GM12891 (cell line): ENCODE measurements around the gene HES5.
A peak's percentile ranks its signal among the peaks of the same experiment; 100 is the strongest.
"Not testable (repeated sequence)": the region's sequence is repeated elsewhere in the genome, so short reads cannot be mapped to it uniquely, and the experiment has no call there.

Source experiments
- DNase-seq: peaks from one replicate; pipeline ENCODE4 v3.0.0; 2011; ENCODE audit warnings: low spot score; ENCODE audit not compliant: insufficient read length
- FAIRE-seq: peaks from 2 replicates; lab custom pipeline; 2011; peaks lifted over from hg19 to GRCh38; lab: Jason Lieb, UNC
- PAX5 ChIP-seq: IDR thresholded peaks from 2 replicates; pipeline ENCODE4 v1.6.1; 2011; ENCODE audit warnings: low read length, moderate library complexity, mild to moderate bottlenecking; ENCODE audit not compliant: insufficient read depth, severe bottlenecking
- POLR2A ChIP-seq: IDR thresholded peaks from 2 replicates; pipeline ENCODE4 v1.6.1; 2011; ENCODE audit warnings: low read depth, low read length, control low read depth
- POLR2AphosphoS5 ChIP-seq: IDR thresholded peaks from 2 replicates; pipeline ENCODE4 v1.6.1; 2011; ENCODE audit warnings: low read depth, low read length, control low read depth
- POU2F2 ChIP-seq: IDR thresholded peaks from 2 replicates; pipeline ENCODE4 v1.6.1; 2011; ENCODE audit warnings: low read depth, mild to moderate bottlenecking, control low read depth, low read length, moderate library complexity
- SPI1 ChIP-seq: IDR thresholded peaks from 2 replicates; pipeline ENCODE4 v1.6.1; 2011; ENCODE audit warnings: low read depth, low read length, control low read depth
- TAF1 ChIP-seq: IDR thresholded peaks from 2 replicates; pipeline ENCODE4 v1.6.1; 2011; ENCODE audit warnings: low read depth, low read length, control low read depth

HES5 gene

DNA sequence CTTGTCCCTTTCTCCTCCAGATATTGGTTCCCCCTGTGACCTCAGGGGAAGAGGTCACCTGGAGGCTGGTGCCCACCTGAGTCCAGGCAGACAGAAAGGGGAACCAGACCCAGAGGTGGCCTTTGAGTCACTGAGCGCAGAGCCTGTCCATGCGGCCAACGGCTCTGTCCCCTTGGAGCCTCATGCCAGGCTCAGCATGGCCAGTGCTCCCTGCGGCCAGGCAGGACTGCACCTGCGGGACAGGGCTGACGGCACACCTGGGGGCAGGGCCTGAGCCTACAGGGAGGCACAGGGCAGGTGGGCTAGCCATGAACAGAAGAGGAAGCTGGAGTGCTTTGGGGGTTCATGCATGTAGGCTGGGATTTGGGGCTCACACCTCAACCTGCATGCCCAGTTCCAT, 28.8 kb upstream of the HES5 start:
- no peak for FAIRE-seq
- no peak for TF ChIP-seq PAX5
- no peak for TF ChIP-seq SPI1
- no peak for TF ChIP-seq POLR2AphosphoS5
- TF ChIP-seq POU2F2 = no peak
- no peak for TF ChIP-seq POLR2A
- TF ChIP-seq TAF1 = no peak
- DNase-seq = no peak

DNA sequence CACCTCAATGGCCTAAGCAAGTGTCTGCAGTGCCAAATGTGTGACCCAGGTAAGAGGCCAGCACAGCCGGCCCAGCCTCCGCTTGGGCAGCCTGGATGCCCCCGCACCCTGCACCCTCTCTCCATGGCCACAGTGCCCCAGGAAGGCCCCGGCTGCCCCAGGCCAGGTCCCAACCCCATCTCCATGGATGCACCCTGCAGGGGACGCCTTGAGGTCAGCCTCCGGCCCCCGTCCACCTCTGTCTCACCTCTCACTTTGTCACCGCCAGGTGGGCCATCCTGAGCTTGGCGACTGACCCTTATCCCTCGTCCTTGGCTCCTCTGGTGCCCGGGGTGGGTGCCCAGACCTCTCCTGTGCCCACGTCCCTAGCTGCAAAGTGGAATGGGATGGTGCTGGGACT, 28.4 kb upstream of the HES5 start:
- TF ChIP-seq POLR2A = no peak
- TF ChIP-seq SPI1 = no peak
- TF ChIP-seq PAX5 = no peak
- no peak for TF ChIP-seq TAF1
- no peak for TF ChIP-seq POLR2AphosphoS5
- TF ChIP-seq POU2F2 = no peak
- no peak for DNase-seq
- no peak for FAIRE-seq

- no peak for DNase-seq
- no peak for FAIRE-seq
- no peak for TF ChIP-seq POLR2AphosphoS5
- TF ChIP-seq POLR2A = no peak
- no peak for TF ChIP-seq PAX5
- no peak for TF ChIP-seq POU2F2
- no peak for TF ChIP-seq SPI1
- TF ChIP-seq TAF1 = no peak
These were observed 27.7 kb upstream of the HES5 start for GRCh38 chr1:2557482-2558400.

DNA sequence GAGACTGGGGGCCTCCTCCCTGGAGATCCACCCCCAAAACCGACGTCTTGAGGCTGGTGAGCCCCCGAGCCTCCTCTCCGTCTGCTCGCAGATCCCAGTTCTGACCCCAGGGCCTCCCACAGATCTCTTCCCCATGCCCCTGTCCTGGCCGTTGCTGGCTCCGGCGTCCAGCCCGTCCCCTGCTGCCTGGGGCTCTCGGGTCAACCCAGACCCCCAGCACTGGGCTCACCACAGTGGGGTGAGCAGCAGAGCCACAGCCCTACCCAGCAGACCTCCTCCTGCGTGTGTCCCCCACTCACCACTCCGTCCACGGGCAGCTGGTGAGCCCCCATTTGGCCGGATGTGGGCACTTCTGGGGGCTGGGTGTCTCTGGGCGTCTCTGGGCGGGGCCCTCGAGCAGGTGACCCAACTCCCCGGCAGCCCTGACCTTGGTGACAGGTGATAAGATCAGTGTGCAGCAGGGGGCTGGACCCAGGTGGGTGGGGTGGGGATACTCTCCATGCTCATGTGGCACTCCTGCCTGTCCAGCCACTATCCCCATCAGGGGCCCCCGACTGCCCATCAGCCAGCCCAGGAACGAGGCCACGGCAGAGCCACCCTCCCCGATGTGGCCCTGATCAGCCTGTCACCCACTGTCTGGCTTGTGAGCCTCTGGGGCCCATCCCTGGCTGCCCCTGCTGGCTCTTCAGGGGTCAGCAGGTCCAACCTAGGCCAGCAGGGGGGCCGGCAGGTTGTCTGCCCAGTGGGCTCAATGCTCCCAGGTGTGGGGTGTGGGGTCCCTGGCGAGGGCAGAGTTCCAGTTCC, 26.8 kb upstream of the HES5 start:
- DNase-seq (peak; percentile 80), FAIRE-seq (no peak)
- TF ChIP-seq POLR2AphosphoS5 = no peak
- no peak for TF ChIP-seq POU2F2
- TF ChIP-seq SPI1 = no peak
- TF ChIP-seq TAF1 = no peak
- no peak for TF ChIP-seq POLR2A
- TF ChIP-seq PAX5 = no peak

GRCh38 chr1:2556277-2556677, 26.2 kb upstream of the HES5 start, which contains the start of gene TNFRSF14:
Gene TNFRSF14, plus strand, starts transcription at chr1:2556371. Its CDS starts 294 bp downstream, at chr1:2556665.
- DNase-seq (peak; percentile 95), FAIRE-seq (no peak)
- TF ChIP-seq SPI1 (peak; percentile 48), POLR2A (peak; percentile 66), TAF1 (peak; percentile 79), POU2F2 (no peak), PAX5 (no peak), POLR2AphosphoS5 (peak; percentile 21; the same call in 1 of the 2 replicates)

GRCh38 chr1:2555634-2556276, 25.7 kb upstream of the HES5 start:
- DNase-seq (peak; percentile 75), FAIRE-seq (peak; percentile 92)
- no peak for TF ChIP-seq POU2F2
- peak; percentile 27; the same call in 1 of the 2 replicates for TF ChIP-seq SPI1
- TF ChIP-seq PAX5 = no peak
- no peak for TF ChIP-seq POLR2A
- TF ChIP-seq POLR2AphosphoS5 = peak; percentile 47; the same call in 1 of the 2 replicates
- no peak for TF ChIP-seq TAF1

DNA sequence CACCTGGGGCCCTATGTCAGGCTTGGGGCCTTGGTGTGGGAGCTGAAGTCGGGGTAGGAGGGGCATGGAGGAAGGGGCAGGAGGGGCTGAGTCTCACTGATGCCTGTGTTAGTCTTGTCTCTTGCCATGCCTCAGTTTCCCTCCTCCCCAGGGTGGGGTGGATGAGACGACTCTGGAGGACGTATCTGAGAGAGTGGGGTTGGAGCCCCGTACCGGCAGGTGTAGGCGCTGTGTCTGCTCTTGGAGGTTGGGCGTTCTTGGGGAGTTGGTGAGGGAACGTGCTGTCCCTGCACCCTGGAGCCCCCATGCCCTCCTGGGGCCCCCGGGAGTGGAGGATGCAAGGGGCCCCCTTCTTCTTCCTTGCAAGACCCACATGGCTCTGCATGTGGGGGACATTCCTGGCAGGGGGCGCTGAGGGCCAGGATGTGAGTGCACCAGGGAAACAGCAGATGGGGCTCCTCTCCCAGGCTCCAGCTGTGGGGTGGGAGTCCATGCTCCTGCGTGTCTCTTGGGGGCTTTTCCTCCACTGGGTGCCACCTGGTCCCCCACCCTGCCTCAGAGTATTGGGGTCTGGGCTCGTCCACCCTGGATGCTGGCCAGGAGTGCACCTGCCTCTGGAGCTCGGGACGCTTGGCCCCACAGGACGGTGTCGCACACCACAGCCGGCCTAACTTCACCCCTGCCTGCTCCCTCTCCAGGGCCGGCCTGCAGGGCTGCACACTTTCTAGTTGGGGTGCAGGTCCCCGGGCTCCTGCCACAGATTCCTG, 24.7 kb upstream of the HES5 start:
- FAIRE-seq (no peak), DNase-seq (peak; percentile 63)
- no peak for TF ChIP-seq POLR2A
- TF ChIP-seq POLR2AphosphoS5 = no peak
- TF ChIP-seq PAX5 = no peak
- no peak for TF ChIP-seq TAF1
- TF ChIP-seq SPI1 = no peak

- DNase-seq (no peak), FAIRE-seq (no peak)
- TF ChIP-seq TAF1 = no peak
- no peak for TF ChIP-seq POLR2A
- no peak for TF ChIP-seq POU2F2
- no peak for TF ChIP-seq POLR2AphosphoS5
- TF ChIP-seq SPI1 = no peak
These were observed 24.0 kb upstream of the HES5 start for GRCh38 chr1:2553871-2554620.

GRCh38 chr1:2553076-2553475, 23.0 kb upstream of the HES5 start:
- peak; percentile 76 for FAIRE-seq
- DNase-seq = not testable (repeated sequence)
